Ishikawa (cell line): ENCODE results near the gene FGD5.

Experiments used
- CEBPB ChIP-seq: IDR thresholded peaks from 2 replicates; pipeline ENCODE4 v1.6.1; 2012
- EP300 ChIP-seq: IDR thresholded peaks from 2 replicates; pipeline ENCODE4 v1.6.1; 2012; ENCODE audit warnings: borderline replicate concordance
- FOXM1 ChIP-seq: IDR thresholded peaks from 2 replicates; pipeline ENCODE4 v1.6.1; 2012; ENCODE audit warnings: low read depth, borderline replicate concordance
- NFIC ChIP-seq: IDR thresholded peaks from 2 replicates; pipeline ENCODE4 v1.6.1; 2012
- RAD21 ChIP-seq: IDR thresholded peaks from 2 replicates; pipeline ENCODE4 v1.6.1; 2012; ENCODE audit warnings: low read depth
- TAF1 ChIP-seq: IDR thresholded peaks from 2 replicates; pipeline ENCODE4 v1.6.1; 2012; ENCODE audit warnings: low read depth, mild to moderate bottlenecking
- TCF12 ChIP-seq: IDR thresholded peaks from 2 replicates; pipeline ENCODE4 v1.6.1; 2012; ENCODE audit warnings: low read depth
- TEAD4 ChIP-seq: IDR thresholded peaks from 2 replicates; pipeline ENCODE4 v1.6.1; 2012
- YY1 ChIP-seq: IDR thresholded peaks from 2 replicates; pipeline ENCODE4 v1.6.1; 2012; ENCODE audit warnings: low read depth
- TF ChIP-seq, protein P1 (sequence below): IDR thresholded peaks from 2 replicates; pipeline ENCODE4 v1.6.1; 2012
- TF ChIP-seq, protein P2 (sequence below): IDR thresholded peaks from 2 replicates; pipeline ENCODE4 v1.6.1; 2012; ENCODE audit warnings: low read depth, mild to moderate bottlenecking

DNA sequence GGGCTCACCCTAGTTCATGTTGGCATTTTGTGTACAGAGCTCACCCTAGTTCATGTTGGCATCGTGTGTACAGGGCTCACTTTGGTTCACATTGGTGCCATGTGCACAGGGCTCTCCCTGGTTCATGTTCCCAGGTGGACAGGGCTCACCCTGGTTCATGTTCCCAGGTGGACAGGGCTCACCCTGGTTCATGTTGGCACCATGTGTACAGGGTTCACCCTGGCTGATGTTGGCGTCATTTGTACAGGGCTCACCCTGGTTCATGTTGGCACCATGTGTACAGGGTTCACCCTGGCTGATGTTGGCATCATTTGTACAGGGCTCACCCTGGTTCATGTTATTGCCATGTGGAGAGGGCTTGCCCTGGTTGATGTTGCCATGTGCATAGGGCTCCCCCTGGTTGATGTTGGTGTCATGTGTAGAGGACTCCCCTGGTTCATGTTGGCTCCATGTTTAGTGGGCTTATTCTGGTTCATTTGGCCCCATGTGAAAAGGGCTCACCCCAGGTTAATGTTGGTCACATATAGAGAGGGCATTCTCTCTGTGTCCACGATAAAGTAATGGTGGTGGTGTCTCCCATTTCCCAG lies 97.0 kb downstream of the FGD5 start:
- TF ChIP-seq EP300 (no peak), TEAD4 (no peak), CEBPB (no peak), TAF1 (no peak), FOXM1 (no peak), RAD21 (peak; percentile 43), NFIC (no peak), TCF12 (no peak), YY1 (no peak)
- TF ChIP-seq, protein P1, sequence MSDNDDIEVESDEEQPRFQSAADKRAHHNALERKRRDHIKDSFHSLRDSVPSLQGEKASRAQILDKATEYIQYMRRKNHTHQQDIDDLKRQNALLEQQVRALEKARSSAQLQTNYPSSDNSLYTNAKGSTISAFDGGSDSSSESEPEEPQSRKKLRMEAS = no peak
- TF ChIP-seq, protein P2, sequence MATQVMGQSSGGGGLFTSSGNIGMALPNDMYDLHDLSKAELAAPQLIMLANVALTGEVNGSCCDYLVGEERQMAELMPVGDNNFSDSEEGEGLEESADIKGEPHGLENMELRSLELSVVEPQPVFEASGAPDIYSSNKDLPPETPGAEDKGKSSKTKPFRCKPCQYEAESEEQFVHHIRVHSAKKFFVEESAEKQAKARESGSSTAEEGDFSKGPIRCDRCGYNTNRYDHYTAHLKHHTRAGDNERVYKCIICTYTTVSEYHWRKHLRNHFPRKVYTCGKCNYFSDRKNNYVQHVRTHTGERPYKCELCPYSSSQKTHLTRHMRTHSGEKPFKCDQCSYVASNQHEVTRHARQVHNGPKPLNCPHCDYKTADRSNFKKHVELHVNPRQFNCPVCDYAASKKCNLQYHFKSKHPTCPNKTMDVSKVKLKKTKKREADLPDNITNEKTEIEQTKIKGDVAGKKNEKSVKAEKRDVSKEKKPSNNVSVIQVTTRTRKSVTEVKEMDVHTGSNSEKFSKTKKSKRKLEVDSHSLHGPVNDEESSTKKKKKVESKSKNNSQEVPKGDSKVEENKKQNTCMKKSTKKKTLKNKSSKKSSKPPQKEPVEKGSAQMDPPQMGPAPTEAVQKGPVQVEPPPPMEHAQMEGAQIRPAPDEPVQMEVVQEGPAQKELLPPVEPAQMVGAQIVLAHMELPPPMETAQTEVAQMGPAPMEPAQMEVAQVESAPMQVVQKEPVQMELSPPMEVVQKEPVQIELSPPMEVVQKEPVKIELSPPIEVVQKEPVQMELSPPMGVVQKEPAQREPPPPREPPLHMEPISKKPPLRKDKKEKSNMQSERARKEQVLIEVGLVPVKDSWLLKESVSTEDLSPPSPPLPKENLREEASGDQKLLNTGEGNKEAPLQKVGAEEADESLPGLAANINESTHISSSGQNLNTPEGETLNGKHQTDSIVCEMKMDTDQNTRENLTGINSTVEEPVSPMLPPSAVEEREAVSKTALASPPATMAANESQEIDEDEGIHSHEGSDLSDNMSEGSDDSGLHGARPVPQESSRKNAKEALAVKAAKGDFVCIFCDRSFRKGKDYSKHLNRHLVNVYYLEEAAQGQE = no peak
